OCI-LY3 (cell line): ENCODE measurements around the gene KCNJ8.

ENCODE experiments used
- EZH2phosphoT487 ChIP-seq: fragments of 200-600 bp; shearing (Covaris generic); IDR thresholded peaks from 2 replicates; pipeline ENCODE4 v1.6.1; 2018; ENCODE audit warnings: antibody characterized with exemption, mixed run types, low read depth
- TF ChIP-seq, protein P1 (sequence below): fragments of 200-600, 300-600 bp; sonication (generic); IDR thresholded peaks from 2 replicates; pipeline ENCODE4 v1.5.1; 2014; ENCODE audit warnings: antibody characterized with exemption, low read length, low read depth

DNA sequence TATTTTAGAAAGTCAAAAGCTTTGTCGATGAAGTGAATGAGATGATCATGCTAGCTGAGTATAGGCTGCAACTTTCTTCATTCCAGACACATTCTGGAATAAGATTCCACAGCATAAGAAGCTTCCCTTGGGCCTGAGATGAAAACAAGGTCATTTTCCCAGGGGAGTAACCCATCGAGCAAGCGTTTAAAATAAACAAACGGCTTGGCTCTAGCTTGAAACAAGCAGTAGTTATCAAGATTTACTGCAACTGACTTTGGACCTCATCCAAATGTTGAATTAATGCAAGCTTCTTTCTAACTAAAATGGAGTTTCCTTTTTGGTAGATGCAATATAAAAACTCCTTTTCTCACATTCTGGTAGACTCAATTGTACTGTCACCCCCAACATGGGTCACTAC is 23.0 kb downstream of the KCNJ8 start:
- TF ChIP-seq, protein P1, sequence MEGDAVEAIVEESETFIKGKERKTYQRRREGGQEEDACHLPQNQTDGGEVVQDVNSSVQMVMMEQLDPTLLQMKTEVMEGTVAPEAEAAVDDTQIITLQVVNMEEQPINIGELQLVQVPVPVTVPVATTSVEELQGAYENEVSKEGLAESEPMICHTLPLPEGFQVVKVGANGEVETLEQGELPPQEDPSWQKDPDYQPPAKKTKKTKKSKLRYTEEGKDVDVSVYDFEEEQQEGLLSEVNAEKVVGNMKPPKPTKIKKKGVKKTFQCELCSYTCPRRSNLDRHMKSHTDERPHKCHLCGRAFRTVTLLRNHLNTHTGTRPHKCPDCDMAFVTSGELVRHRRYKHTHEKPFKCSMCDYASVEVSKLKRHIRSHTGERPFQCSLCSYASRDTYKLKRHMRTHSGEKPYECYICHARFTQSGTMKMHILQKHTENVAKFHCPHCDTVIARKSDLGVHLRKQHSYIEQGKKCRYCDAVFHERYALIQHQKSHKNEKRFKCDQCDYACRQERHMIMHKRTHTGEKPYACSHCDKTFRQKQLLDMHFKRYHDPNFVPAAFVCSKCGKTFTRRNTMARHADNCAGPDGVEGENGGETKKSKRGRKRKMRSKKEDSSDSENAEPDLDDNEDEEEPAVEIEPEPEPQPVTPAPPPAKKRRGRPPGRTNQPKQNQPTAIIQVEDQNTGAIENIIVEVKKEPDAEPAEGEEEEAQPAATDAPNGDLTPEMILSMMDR: no peak
- TF ChIP-seq EZH2phosphoT487: no peak
